GM21360 (cell line): Measurements from ENCODE around the gene OOSP1.
"Not testable (repeated sequence)": the region's sequence is repeated elsewhere in the genome, so short reads cannot be mapped to it uniquely, and the experiment has no call there.

ENCODE experiments used
- ATAC-seq: cut with Tn5 transposase; IDR thresholded peaks from one replicate; pipeline ENCODE4 v1.9.1; 2021; ENCODE audit warnings: mild to moderate bottlenecking, moderate library complexity; ENCODE audit not compliant: unreplicated experiment

Gene OOSP1, protein sequence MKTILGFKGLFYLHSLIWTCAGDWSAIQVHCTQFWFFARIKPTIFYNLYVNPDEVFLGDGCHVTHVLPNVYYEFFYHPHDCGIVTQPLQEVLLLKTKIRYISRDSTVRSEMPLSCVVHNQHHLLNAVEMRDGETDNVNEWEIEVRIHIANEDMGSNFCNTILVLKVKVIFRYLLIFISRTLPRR

DNA sequence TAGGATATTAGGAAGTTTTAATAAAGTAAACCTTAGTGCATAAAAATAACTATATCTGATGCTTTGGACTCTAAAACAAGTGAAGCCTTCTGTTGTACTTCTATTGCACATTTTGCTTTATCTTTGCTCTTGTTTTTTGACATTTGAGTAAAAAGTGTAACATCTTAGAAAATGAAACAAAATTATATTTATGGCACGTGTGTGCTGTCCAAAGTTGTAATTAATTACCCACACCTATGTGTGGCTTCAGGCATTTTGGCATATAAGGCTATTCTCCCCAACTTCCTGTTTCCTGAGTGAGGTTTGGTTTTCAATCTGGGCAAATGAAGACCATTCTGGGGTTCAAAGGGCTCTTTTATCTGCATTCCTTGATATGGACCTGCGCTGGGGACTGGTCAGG is at the start of gene OOSP1:
TSS of gene OOSP1 (plus strand) at position 301 of the 400 bp plus-strand sequence. CDS start at position 324, 23 bp downstream.
- no peak for ATAC-seq

DNA sequence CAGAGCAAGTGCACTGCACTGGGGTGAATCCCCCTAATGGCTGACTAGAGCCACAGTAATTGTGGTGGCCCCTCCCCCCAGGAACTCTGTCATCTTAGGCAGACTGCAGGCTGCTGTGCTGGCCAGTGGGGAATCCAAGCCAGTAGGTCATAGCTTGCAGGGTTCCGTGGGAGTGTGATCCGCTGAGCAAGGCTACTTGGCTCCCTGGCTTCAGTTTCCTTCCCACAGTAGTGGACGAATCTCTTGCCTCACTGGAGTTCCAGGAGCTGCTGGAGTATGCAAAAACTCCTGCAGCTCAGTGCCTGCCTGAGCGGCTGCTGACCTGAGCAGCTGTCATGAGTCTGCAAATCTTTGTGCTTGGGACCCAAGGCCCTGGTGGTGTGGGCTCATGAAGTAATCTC is 46.5 kb upstream of the OOSP1 start:
- ATAC-seq, result no peak

DNA sequence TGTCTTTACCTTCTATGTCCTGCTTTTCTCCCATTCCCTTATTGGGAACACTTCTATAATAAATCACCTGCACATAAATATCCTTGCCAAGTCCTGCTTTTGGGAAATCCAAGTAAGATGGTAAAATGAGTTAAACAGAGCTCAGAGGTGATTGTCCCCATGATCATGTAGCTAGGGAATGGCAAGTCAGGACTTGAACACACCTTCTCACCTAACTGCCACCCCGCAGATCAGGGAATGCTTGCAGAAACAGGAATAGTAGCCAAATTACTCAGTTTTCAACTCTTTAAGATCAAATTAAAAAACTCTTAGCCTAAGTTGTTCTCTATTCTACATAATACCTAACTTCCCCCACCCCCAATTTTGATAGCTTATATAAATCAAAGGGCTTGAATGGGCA is 43.6 kb upstream of the OOSP1 start:
- ATAC-seq, result no peak

DNA sequence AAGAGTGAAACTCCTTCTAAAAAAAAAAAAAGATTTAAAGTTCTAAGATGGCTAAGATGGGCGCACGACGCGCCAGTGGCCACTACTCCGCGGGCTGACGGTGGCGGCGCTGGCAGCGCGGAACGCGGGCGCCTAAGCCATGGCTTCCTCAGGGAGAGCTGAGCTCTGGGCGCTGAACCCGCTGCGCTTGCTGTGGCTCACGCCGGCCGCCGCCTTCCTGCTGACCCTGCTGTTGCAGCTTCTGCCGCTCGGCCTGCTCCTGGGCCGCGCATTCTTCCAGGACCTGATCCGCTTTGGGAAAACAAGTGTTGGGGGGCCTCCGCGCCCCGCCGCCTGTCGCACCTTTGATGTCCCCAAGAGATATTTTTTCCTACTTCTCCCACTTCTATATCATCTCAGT is 40.2 kb upstream of the OOSP1 start:
- no peak for ATAC-seq

DNA sequence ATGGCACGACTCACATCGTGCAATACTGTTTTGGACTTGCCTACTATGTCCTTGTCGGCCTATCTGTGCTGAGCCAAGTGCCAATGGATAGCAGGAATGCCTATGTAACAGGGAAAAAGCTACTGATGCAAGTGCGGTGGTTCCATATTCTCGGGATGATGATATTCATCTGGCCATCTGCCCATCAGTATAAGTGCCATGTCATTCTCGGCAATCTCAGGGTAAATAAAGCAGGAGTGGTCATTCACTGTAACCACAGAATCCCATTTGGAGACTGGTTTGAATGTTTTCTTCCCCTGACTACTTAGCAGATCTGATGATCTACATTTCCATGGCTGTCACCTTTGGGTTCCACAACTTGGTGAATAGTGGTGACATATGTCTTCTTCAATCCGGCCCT is 39.6 kb upstream of the OOSP1 start:
- no peak for ATAC-seq

DNA sequence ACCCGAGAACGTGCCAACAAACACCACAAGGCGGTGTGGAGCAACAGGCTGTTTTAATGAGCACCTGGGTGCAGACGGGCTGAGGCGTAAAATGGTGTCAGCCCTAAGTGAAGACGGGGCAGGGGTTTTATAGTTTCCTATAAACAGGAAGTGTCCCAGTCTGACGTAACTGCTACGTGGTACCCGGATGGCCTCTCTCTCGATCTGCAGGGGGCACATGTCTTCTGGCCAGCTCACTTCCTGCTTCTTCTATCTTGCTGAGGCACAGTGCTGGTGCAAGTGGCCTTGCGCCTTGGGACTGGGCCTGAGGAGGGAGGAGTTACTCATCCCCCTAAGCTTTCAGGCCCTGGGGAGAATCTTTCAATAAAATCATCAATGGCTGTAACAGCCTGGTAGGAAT is 38.7 kb upstream of the OOSP1 start:
- no peak for ATAC-seq

DNA sequence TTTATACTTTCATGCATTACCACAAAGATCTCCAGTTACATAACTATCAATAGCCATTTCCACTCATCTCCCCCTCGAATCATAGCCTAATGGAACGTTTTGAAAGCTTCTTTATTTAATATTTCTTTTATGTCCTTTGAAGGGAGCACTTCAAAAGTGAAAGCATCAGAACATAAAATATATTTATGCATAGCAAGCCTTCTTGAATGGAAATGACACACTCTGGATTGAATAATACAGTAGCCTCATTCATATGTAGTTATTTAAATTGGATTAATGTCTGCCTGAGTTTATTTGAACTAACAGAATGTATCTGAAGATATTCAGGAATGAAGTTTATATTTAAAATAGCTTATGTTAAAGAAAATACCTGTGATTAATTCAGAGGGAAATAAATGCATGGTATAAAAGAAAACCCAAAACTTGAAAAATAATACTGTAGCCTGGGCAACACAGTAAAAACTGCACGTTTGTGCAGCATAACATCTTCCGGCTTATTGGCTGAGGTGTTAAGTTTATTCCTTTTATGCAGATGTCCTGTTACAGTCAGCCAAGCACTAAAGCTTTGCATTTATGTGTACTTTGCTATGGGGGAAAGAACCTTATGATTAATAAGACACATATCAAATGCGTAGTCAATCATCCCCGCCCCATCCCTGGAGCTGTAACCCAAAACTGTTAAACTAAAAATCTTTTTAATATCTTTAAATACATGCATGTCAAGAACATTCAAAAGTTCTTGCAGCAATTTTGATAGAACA is 37.7 kb upstream of the OOSP1 start:
- no peak for ATAC-seq

DNA sequence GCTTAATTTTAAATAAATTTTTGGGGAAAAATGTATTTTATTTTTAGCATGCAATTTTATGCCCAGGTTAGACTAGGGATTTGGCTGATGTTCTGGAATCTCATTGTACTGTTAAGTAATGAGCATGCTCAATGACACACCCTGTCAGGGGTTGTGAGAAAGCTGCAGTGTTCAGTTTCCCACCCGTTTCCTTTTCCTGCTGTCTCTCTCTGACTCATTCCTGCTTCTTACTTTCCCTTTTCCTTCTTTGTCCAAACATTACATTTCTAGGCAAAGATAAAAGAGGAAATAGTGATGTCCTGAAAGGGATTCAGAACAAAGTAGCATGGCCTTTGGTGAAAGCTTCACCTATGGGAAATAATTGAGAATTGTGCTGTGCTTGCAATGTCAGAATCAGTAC is 36.9 kb upstream of the OOSP1 start:
- ATAC-seq, result no peak

DNA sequence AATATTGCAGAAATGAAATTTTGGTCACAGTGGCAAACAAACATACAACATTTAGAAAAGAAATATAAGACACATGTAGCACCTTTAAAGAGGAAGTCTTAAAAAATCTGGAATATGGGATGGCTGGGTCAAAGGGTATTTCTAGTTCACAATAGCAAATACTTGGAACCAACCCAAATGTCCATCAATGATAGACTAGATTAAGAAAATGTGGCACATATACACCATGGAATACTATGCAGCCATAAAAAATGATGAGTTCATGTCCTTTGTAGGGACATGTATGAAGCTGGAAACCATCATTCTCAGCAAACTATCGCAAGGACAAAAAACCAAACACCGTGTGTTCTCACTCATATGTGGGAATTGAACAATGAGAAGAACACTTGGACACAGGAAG is 34.7 kb upstream of the OOSP1 start:
- ATAC-seq, result not testable (repeated sequence)

DNA sequence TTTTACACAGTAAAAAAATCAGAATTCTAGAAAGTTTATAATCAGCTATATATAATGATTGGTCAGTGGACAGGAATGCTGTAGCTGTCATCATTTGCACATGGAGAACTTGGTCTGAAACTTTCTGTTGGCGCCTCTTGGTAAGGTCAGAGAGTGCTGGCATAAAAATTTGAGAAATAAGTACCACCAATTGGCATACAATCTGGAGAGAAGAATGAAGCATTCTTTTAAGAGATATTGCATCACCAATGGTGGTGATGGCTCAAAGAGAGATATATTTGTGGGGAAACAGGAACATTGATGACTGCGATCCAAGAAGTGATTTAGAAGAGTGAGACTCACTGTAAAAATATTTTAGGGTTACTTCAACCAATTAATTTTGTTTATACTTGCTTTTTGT is 19.8 kb upstream of the OOSP1 start:
- ATAC-seq, result no peak

DNA sequence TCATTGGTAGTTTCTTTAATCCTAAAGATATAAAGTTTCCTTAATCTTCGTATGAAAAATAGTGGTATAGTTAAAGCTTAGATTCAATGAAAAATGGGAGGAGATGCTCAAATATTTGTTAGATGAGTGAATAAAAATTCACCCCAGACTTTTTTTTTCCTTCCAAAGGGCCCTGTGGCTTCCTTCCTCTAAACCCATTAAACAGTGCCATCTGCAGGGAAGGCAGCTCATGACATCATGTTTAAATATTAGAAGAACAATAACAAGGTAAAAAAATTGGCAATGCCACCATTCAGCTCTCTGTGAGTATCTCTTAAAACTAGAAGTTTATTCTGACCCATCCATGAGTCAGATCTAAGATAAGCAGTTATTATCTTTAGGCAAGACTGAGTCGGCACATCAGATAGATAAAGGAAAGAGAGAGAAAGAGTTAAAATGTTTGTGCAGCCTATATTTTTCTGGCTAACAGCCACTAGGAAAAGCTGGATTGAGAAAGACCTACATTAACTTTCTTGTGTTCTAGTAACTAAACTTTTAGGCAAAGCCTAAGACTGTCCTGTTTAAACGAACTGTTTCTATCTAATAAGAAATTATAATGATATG is 19.1 kb upstream of the OOSP1 start:
- ATAC-seq, result no peak

DNA sequence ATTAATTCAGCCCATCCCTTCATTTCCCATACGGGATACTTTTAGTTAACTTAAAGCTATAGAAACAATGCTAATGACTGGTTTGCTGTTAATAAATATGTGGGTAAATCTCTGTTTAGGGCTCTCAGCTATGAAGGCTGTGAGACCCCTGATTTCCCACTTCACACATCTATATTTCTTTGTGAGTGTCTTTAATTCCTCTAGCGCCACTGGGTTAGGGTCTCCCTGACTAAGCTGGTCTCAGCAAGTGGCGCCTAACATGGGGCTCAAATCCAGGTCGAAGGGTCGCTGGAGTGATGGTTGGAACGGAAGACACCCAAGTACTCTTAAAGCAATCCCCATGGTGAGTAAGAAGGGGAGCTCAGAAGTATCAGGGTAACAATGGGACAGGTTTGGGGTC is 14.4 kb upstream of the OOSP1 start:
- ATAC-seq, result no peak

DNA sequence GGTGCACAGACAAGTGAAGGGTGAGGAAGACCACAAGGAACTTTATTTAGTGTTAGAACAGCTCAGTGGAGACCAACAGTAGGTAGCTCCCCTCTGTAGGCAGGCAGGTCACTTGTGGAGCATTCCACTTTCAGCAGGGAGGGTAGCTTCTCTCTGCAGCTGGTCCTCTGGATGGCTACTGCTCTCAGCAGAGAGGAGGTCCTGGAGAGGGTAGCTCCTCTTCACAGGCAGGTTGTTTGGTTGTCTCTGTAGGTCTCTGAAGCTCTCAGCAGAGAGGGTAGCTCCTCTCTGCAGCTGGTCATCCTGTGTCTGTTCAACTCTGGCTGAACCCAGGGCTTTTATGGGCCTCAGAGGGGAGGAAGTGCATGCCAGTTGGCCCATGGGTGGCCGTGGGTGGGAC is 6.5 kb upstream of the OOSP1 start:
- ATAC-seq, result no peak

DNA sequence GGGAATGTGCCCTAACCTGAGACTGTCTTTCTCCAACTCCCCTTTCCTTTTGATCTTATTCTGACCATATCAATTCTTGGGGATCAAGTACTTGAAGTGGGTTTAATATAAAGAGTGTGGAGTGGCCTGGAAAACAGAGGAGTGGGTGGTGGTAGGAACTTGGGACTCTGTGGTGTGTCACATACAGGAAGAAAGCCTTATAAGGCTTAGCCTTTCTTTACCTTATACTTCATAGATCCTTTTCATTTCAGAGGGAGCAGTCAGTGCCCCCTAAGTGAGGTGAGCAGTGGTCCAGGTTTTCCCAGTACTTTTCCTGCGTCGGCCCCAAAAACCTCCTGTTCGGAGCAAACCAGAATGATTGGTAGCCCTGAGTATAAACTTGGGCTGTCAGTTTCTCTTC is 486 bp downstream of the OOSP1 start:
- ATAC-seq, result no peak

DNA sequence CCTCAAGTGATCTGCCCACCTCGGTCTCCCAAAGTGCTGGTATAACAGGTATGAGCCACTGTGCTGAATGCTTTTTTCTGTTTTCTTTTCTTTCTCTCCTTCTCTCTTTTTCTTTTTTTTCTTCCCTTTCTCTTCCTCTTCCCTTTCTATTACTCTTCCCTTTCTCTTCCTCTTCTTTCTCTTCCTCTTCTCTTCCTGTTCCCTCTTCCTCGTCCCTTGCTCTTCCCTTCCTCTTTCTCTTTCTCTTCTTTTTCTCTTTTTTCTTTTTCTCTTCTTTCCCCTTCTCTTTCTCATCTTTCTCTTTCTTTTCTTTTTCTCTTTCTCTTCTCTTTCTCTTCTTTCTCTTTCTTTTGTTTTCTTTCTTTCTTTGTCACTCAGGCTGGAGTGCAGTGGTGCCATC is 1.2 kb downstream of the OOSP1 start:
- ATAC-seq, result no peak

DNA sequence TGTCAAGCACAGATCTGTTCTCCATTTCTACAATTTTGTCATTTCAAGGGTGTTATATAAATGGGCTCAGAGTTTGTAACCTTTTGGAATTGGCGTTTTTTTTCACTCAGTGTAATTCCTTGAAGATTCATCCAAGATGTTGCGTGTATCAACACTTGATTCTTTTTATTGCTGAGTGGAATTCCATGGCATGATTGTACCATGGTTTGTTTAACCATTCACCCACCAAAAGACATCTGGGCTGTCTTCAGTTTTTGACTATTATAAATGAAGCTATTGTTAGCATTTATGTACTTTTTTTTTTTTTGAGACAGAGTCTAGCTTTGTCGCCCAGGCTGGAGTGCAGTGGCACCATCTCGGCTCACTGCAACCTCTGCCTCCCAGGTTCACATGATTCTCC is 2.9 kb downstream of the OOSP1 start:
- no peak for ATAC-seq

DNA sequence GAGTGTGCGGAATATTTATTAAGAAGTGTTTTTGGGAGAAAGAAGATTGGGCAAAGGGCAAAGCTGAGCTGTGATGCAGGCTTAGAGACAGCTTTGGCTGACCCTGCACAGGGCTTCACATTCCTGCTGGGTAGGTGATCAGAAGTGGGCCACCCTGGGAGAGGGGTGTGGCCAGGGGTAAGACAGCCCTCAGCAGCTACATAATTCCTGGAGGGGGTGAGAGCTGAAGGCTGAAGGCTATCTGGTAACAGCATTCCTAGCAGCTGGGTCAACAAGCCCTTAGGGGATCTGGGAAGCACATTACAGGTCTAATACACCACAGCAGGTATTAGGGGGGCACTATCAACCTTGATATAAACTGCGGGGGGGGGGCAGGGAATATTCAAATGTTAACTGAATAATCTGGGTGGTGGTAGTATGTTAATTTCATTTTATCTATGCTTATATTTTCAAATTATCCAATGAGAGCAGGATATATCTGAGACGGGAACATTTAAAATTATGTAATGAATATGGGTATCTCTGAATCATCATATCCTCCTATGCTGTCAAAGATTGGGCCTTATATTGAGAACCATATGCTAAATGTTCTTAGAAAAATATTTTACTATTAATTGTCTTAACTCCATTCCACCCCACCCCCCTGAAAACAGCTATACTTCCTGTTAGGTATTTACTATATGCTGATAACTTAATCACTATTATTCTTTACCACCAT is 5.9 kb downstream of the OOSP1 start:
- ATAC-seq, result no peak

DNA sequence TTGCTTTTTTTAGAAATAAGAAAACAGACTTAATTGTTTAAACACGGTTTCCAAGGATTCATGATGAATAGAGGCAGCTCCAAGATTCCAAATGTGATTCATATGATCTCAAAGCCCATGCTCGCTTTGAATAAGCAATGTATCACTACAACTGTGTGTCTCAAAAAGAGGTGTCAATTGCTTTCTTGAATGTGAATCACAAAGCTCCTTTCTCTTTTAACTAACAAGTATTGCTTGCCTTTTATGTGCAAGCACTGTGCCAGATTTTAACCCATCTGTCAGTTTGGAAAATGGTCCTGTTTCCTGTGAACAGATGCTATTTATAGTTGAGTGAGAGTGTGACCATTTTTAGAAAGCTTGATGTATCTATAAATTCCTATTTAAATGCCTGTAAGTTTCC is 6.5 kb downstream of the OOSP1 start:
- ATAC-seq, result no peak

DNA sequence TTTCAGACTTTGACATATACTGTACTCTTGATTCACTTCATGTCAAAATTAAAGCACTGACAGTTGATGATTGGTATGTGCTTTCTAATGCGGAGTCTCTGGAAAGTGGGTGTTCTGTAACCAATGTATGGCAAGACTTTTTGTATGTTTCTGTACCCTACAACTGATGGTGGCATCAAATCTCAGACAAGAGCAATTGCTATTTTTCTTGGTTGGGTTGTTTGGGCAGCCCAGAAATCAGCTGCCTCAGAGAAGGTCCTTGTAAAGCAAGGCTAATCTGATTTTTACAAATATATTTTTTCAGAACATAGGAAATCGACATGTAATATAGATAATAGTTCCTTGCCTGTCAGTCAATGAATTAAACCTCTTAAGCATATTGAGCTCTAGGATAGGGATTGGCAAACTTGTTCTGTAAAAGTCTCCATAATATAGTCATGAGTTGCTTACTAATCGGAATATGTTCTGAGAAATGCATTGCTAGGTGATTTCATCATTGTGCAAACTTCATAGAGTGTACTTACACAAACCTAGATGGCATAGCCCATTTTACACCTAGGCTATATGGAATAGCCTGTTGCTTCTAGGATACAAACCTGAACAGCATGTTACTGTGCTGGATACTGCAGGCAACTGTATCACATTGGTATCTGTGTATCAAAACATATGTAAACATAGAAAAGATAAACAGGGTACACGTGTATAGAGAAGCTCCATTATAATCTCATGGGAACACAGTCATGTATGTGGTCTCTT is 15.4 kb downstream of the OOSP1 start:
- no peak for ATAC-seq

DNA sequence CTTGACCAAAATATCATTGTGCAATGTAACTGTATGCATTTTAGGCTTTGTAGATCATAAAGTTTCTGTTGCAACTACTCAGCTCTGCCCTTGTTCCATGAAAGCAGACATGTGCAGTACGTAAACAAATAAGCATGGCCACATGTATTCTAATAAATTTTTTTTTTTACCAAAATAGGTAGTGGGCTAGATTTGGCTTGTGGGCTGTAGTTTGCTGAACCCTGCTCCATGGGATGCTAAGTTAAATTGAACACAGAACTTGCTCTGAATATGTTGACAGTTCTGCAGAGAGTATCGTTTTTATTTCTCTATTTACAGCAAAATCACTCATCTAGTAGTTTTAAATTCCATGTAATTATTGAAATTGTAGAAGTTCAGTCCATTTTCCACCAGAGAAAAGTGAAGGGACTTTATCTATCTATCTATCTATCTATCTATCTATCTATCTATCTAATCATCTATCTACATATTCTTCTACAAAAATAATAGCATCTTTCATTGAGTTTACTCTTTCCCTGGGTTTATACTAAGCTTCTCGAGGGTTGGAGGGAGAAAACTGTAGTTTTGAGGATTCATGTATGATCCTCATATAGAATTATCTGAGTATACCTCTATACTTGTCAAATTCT is 16.1 kb downstream of the OOSP1 start:
- ATAC-seq, result no peak

DNA sequence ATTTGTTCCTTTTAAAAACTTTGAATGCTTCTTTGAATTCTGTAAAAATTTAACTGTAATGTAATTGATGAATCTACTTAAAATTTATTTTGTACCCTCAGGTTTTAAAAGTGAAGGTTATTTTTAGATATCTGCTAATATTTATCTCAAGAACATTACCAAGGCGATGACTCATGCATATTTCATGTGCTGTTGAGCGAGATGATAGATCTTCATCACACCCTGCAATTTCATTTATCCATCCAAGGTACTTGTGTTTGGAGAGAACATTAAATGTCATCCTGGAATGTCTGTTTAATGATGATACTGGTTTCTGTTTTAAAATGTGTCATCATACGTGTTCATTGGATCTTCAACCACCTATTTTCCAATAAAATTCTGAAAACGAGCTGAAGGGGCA is 18.9 kb downstream of the OOSP1 start:
- no peak for ATAC-seq
